Esophagus muscularis mucosa (tissue), 4 donors: ENCODE results near the gene HS3ST3A1. TPM values are rescaled to one million over a fixed set of nuclear protein-coding genes. Genes with fewer than 3 reads are reported as not detected.

Source experiments
- DNase-seq: peaks from one replicate; pipeline ENCODE4 v3.0.0-alpha.2; 2017; ENCODE audit errors: extremely low spot score
- H3K27ac ChIP-seq, 4 donors: fragments of 200-600 bp; sonication (generic); replicated peaks in 1 of 4; 1 replicate in 3 of 4; 2 replicates in 1 of 4; pipeline ENCODE4 v1.5.1; 2016 to 2019; ENCODE audit warnings: mild to moderate bottlenecking in 1 of 4
- H3K27me3 ChIP-seq, 4 donors: fragments of 200-600 bp; sonication (generic); one replicate each; pipeline versions ENCODE4 v1.5.1 to v1.6.0; 2016 to 2019
- H3K36me3 ChIP-seq, 4 donors: fragments of 200-600 bp; sonication (generic); one replicate each; pipeline ENCODE4 v1.5.1; 2016 to 2019
- H3K4me1 ChIP-seq, 4 donors: fragments of 200-600 bp; sonication (generic); one replicate each; pipeline ENCODE4 v1.5.1; 2016 to 2019
- H3K4me3 ChIP-seq, 4 donors: fragments of 200-600 bp; sonication (generic); 1 replicate in 2 of 4; 2 replicates in 2 of 4; pipeline ENCODE4 v1.5.1; 2016 to 2019; ENCODE audit warnings: mild to moderate bottlenecking in 4 of 4, moderate library complexity in 1 of 4
- H3K9me3 ChIP-seq, 4 donors: fragments of 200-600 bp; sonication (generic); 1 replicate in 3 of 4; 2 replicates in 1 of 4; pipeline ENCODE4 v1.5.1; 2016 to 2019
- EP300 ChIP-seq: sonication (generic); formaldehyde crosslinking; IDR thresholded peaks from one replicate; pipeline ENCODE4 v1.6.1; 2017; ENCODE audit warnings: antibody characterized with exemption
- POLR2A ChIP-seq: fragments of 450-650 bp; IDR thresholded peaks from one replicate; pipeline ENCODE4 v1.6.1; 2017; ENCODE audit warnings: antibody characterized with exemption, moderate library complexity, mild to moderate bottlenecking, low read depth
- POLR2AphosphoS5 ChIP-seq, 2 donors: sonication (generic); formaldehyde crosslinking; IDR thresholded peaks; one replicate each; pipeline ENCODE4 v1.6.1; 2017; ENCODE audit warnings: antibody characterized with exemption in 2 of 2
- WGBS: methylation state at CpG from one replicate; pipeline ENCODE4 v1.1.5; 2018; 5-methylcytosine and 5-hydroxymethylcytosine counted together
- intact Hi-C: fragments of 100-400 bp; cut with DNase I; formaldehyde crosslinking; loops from one replicate; pipeline ENCODE4 v1.15.1; 2023
- total RNA-seq, 4 donors: library from RNA; depleted of rRNA; stranded (reverse); fragments of >200 nt; gene quantifications; one replicate each; pipeline versions ENCODE4 v1.1.0 to v1.2.1, GENCODE V29; 2016
- TF ChIP-seq, protein P1 (sequence below), 3 experiments: fragments of 200-600 bp in 2 of 3; fragments of 450-650 bp in 1 of 3; sonication (generic) in 2 of 3; IDR thresholded peaks; one replicate each; pipeline ENCODE4 v1.5.1; 2017 to 2019; ENCODE audit warnings: antibody characterized with exemption in 3 of 3, mild to moderate bottlenecking in 2 of 3, moderate library complexity in 1 of 3

HS3ST3A1 gene
- total RNA-seq, 4 donors from 2014 or later, result 5.7 to 10.4 (median 7.7) TPM

- 63% methylated on average over 6 of the region's 6 CpGs for WGBS
- TF ChIP-seq POLR2A (no peak), EP300 (no peak), POLR2AphosphoS5 (IDR thresholded peaks at IDR 0.05) (no peak)
- TF ChIP-seq, protein P1, sequence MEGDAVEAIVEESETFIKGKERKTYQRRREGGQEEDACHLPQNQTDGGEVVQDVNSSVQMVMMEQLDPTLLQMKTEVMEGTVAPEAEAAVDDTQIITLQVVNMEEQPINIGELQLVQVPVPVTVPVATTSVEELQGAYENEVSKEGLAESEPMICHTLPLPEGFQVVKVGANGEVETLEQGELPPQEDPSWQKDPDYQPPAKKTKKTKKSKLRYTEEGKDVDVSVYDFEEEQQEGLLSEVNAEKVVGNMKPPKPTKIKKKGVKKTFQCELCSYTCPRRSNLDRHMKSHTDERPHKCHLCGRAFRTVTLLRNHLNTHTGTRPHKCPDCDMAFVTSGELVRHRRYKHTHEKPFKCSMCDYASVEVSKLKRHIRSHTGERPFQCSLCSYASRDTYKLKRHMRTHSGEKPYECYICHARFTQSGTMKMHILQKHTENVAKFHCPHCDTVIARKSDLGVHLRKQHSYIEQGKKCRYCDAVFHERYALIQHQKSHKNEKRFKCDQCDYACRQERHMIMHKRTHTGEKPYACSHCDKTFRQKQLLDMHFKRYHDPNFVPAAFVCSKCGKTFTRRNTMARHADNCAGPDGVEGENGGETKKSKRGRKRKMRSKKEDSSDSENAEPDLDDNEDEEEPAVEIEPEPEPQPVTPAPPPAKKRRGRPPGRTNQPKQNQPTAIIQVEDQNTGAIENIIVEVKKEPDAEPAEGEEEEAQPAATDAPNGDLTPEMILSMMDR (IDR thresholded peaks at IDR 0.05), result no peak
- intact Hi-C loops, result loop anchor here (2.0 to 10.0 kb wide), 3 partner anchors 469 to 1332 kb away; partner anchors contain the start of gene COX10
- no peaks in the 10 kb centered on the region for H3K36me3 ChIP-seq
- DNase-seq, result no peak
- peak overlapping the region in 3 of 4 donors; percentile 1 to 37 (median 3) for H3K27ac ChIP-seq
- H3K4me3 ChIP-seq, result no peak overlapping the region
- H3K4me1 ChIP-seq, result peaks cover 0 to 5% (median 4%) of the 10 kb centered on the region in 4 donors
- peaks cover 0 to 56% (median 10%) of the 10 kb centered on the region in 4 donors for H3K27me3 ChIP-seq
- no peaks in the 10 kb centered on the region for H3K9me3 ChIP-seq
These were observed 6.2 kb downstream of the HS3ST3A1 start for GRCh38 chr17:13595599-13595899.

GRCh38 chr17:13594762-13595598 lies 6.7 kb downstream of the HS3ST3A1 start:
- Histone ChIP-seq H3K4me1 (peaks cover 0 to 4% (median 0%) of the 10 kb centered on the region in 4 donors), H3K27ac (peak overlapping the region in 3 of 4 donors; percentile 1 to 37 (median 35)), H3K36me3 (no peaks in the 10 kb centered on the region), H3K27me3 (peaks cover 0 to 50% (median 5%) of the 10 kb centered on the region in 4 donors), H3K9me3 (no peaks in the 10 kb centered on the region), H3K4me3 (no peak overlapping the region)
- intact Hi-C loops, result loop anchor here (2.0 to 10.0 kb wide), 3 partner anchors 470 to 1332 kb away; partner anchors contain the start of gene COX10
- TF ChIP-seq EP300, result no peak
- TF ChIP-seq, protein P1 (IDR thresholded peaks at IDR 0.05), result peak; percentile 80 to 92 (median 91)
- no peak for DNase-seq
- WGBS, result 14% methylated on average over 10 of the region's 10 CpGs

GRCh38 chr17:13594310-13594709 lies 7.4 kb downstream of the HS3ST3A1 start:
- intact Hi-C loops, result loop anchor here (2.0 to 10.0 kb wide), 2 partner anchors 470 to 708 kb away; partner anchors contain the start of gene COX10
- no peaks in the 10 kb centered on the region for H3K36me3 ChIP-seq
- DNase-seq, result no peak
- H3K4me3 ChIP-seq, result no peak overlapping the region
- peak overlapping the region in 2 of 4 donors; percentile 35 to 37 for H3K27ac ChIP-seq
- no peaks in the 10 kb centered on the region for H3K9me3 ChIP-seq
- peaks cover 0 to 45% (median 5%) of the 10 kb centered on the region in 4 donors for H3K27me3 ChIP-seq
- 89% methylated on average over 5 of the region's 5 CpGs for WGBS
- TF ChIP-seq POLR2A, result no peak
- peaks cover 0 to 4% (median 0%) of the 10 kb centered on the region in 4 donors for H3K4me1 ChIP-seq

DNA sequence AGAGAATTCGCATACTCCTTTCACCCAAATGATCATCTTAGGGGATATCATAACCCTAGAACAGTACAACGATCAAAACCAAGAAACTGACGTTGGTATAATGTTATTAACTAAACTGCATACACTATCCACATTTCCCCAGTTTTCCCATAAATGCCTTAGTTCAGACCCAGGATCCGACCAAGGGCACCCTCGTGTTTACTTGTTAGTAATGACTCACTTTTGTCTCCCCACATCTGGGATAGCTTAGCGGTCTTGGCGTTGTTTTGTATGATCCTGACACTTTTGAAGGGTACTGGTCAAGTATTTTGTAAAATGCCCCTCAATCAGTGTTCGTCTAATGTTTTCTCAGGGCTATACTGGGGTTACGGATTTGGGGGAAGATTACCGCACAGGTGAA lies 8.0 kb downstream of the HS3ST3A1 start:
- Histone ChIP-seq H3K4me1 (peaks cover 0 to 4% (median 0%) of the 10 kb centered on the region in 4 donors), H3K4me3 (no peak overlapping the region), H3K27me3 (peaks cover 0 to 39% (median 5%) of the 10 kb centered on the region in 4 donors), H3K9me3 (no peaks in the 10 kb centered on the region), H3K36me3 (no peaks in the 10 kb centered on the region), H3K27ac (peak overlapping the region in 1 of 4 donors; percentile 35)
- 84% methylated on average over 10 of the region's 10 CpGs for WGBS
- no peak for DNase-seq
- TF ChIP-seq POLR2AphosphoS5 (IDR thresholded peaks at IDR 0.05) (no peak), EP300 (no peak), POLR2A (no peak)
- TF ChIP-seq, protein P1 (IDR thresholded peaks at IDR 0.05), result no peak
- intact Hi-C loops, result loop anchor here (2.0 to 10.0 kb wide), 2 partner anchors 471 to 709 kb away; partner anchors contain the start of gene COX10

- Histone ChIP-seq H3K27me3 (peaks cover 0 to 37% (median 2%) of the 10 kb centered on the region in 4 donors), H3K4me3 (no peak overlapping the region), H3K9me3 (no peaks in the 10 kb centered on the region), H3K36me3 (no peaks in the 10 kb centered on the region), H3K4me1 (peaks cover 0 to 4% (median 0%) of the 10 kb centered on the region in 4 donors), H3K27ac (no peak overlapping the region)
- DNase-seq, result no peak
- TF ChIP-seq EP300 (no peak), POLR2A (no peak), POLR2AphosphoS5 (IDR thresholded peaks at IDR 0.05) (no peak)
- TF ChIP-seq, protein P1 (IDR thresholded peaks at IDR 0.05), result no peak
- intact Hi-C loops, result loop anchor here (10.0 kb wide), 1 partner anchor 472 kb away; the partner anchor contains the start of gene COX10
- 80% methylated on average over 10 of the region's 10 CpGs for WGBS
These were observed 8.5 kb downstream of the HS3ST3A1 start for GRCh38 chr17:13593021-13593751.
